HPDE6-E6E7 (cell line): ENCODE measurements around the gene MAST4.
"Not testable (repeated sequence)": the region's sequence is repeated elsewhere in the genome, so short reads cannot be mapped to it uniquely, and the experiment has no call there.

ENCODE experiments used
- DNase-seq: peaks from one replicate; pipeline ENCODE4 v3.0.0; 2011; ENCODE audit warnings: missing footprints; ENCODE audit errors: extremely low spot score

MAST4 gene

DNA sequence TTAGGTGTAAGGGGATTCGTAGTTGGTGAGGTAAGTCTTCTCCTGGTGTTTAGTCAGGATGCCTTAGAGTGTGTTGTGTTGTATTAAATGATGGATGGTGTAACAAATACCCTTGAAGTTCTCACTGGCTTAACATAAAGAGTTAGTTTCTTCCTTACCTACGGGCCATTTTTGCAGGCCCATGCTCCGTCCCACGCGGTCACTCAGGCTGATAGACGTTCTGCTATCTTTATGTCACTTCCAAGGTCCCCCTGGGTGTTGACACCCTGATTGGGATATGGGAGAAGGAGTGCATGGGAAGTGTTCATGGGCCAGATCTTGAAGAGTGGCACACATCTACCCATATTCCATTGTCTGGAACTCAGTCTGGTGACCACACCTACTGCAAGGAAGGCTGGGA is 214.0 kb downstream of the MAST4 start:
- DNase-seq = no peak

GRCh38 chr5:66810848-66811261 is 214.7 kb downstream of the MAST4 start:
- DNase-seq = no peak

DNA sequence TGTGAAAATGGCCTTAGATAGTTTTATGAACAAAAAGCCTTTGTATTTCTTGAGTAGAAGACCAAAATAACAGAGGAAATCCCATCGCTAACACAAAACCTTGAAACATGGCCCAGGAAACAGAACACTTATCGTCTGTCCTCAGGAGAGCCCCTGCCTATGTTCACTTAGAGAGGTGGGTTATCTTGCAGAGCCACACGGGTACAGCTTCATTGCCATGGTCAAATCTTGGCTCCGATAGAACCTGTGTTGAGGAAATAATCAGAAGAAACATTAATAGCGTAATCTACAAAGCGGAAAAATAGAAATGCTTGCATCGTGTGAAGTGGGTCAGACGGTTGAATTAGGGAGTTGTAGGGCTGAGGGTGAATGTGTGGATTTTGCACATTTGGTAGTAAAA is 216.1 kb downstream of the MAST4 start:
- no peak for DNase-seq

GRCh38 chr5:66813306-66813705 is 217.1 kb downstream of the MAST4 start:
- no peak for DNase-seq

DNA sequence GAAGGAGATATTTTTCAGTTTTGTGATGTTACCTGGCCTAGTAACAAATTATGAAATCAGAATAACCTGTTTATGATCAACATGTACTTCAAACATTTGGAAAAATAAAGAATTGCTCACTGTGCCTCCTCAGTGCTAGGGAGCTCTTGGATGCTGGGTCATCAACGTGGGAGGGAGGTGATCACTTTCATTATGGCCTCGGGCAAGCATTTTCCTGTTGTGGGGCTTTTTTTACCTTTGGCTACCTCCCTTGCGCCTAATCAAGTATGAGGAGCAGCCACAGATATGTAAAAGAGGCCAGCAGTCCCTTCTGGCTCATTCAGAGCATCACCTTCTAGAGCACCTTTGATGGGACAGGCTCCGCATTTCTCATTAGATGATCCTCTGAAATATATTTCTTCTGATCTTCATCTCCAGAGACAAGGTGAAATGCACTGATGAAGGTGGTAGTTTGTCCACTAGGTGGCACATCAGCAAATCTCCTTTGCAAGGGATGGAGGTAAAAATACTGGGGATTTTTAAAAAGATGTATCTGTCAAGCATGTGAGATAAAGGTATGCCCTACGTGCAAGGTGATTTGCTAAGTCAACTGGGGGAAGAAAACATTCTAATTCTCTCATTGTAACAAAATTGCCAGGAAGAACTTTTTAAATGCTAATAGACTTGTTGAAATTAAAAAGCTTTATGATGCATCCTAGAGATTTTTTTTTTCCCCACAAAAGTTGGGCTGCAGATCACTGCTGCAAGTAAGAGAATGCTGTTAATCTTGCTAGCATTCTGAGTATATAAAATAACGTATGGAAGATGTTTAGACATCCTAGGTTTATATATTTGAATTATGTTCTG is 218.2 kb downstream of the MAST4 start:
- peak; percentile 52 for DNase-seq

DNA sequence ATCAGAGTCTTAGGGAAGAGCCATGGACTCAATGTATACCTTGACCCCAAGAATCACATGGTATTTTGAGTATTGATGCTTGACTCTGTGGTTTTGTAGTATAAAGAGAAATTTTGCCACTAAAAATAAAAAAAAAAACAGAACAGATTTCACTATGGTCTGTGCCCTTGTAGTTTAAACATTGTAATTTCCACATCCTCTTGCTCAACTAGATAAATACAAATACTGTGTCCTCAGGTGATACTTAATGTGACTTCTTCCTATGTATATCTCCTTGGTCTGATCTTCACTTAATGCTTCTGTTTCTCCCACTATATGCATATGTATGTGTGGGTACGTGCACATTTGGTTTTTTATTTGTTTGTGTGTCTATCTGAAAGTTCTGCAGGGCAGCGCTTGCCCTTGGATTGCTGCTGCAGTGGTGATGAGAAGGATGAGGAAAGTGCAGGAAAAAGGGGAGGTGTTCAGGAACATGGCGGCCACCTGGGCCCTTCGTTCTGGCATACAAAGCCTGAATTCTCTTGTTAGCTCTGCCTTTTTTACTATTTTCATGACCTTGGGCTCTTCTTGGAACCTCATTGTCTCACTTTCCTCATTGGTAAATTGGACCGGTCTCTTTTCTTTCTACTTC is 222.2 kb downstream of the MAST4 start:
- no peak for DNase-seq

GRCh38 chr5:66818935-66819328 is 222.7 kb downstream of the MAST4 start:
- DNase-seq = no peak

DNA sequence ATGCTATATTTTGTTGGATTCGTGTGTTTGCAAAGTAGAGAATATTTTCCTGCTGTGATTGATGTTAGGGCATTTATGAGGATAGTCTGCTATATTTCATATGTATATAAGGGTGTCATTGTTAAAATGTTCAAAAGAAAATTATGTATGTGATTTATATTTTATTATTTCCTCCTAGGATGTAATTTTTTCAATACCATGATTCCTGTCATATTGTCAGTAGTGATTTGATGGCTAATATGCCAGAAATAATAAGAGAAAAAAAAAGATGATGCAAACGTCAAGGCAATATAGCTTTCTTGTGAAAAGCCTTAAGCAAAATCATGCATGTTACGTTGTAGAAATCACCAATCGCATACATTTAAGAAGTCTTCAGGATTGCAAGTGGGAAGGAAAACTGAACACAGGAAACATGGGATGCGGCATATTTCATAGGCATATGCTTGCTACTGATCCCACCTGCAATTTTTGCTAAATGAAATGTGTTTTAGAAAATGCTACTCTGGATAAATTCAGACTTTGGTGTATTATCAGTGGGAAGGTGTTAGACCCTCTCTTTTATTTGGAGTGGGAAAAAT is 224.5 kb downstream of the MAST4 start:
- no peak for DNase-seq

- DNase-seq = no peak
Observed at GRCh38 chr5:66821688-66822429, 225.7 kb downstream of the MAST4 start.

DNA sequence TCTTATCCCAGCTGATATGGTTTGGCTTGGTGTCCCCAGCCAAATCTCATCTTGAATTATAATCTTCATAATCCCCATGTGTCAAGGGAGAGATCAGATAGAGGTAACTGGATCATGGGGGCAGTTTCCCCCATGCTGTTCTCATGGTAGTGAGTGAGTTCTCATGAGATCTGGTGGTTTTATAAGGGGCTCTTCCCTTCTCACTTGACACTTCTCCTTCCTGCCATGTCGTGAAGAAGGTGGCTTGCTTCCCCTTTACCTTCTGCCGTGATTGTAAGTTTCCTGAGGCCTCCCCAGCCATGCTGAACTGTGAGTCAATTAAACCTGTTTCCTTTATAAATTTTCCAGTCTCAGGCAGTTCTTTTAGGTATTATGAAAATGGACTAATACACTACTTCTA is 226.7 kb downstream of the MAST4 start:
- DNase-seq = not testable (repeated sequence)

DNA sequence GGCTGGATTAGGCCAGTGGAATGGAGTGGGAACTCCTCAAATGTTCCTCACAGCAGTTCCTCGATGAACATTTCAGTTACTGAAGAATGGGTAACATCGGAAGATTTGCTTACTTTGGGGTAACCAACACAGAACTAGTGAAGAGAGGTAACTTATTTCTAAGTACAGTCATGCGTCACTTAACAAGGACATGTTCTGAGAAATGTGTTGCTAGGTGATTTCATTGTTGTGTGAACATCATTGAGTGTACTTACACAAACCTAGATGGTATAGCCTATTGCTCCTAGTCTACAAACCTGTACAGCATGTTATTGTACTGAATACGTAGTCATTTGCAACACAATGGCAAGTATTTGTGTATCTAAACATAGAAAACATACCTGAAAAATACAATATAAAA is 228.3 kb downstream of the MAST4 start:
- DNase-seq = no peak

GRCh38 chr5:66826263-66826662 is 230.1 kb downstream of the MAST4 start:
- DNase-seq = no peak

DNA sequence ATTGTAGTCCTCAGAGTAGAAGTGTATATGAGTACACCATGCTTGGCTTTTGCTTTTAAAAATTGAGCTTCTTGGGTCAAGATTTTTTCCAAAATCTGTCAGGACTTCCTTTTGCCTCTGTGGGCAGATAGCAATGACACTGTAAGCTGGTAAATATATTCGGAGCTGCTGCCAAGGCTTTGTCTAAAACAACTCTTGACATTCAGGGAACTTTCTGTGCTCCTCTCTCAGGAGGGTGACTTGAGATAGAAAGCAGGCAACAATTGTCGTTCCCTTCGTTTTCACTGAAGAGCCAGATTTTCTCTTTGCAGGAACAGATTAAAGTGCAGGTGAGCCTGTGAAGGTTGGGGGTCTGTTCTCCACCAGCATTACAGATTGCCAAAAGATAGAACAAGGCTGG is 230.5 kb downstream of the MAST4 start:
- DNase-seq = no peak

DNA sequence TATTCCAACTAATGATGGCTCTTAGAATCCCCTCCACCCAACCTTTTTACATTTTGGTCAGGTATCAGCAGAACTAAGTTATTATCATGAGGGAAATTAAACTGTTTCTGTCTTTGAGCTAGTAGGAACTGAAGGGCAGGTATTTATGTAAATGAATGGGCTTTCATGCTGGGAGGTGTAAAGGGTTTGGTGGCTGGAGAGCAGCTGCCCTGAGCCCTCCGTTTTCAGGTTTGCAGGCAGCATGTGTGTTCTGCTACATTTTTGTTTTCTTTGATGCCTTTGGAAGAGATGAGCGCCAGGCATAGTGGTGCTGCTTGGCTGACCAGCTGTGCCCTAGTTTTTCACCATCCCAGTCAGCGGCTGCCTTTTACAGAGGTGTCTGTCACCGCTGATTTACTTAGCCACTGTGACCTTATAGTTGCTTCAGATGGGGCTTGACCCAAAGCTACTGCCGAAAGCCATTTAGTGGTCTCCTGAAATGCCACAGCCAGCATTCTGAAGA is 231.9 kb downstream of the MAST4 start:
- DNase-seq = no peak

DNA sequence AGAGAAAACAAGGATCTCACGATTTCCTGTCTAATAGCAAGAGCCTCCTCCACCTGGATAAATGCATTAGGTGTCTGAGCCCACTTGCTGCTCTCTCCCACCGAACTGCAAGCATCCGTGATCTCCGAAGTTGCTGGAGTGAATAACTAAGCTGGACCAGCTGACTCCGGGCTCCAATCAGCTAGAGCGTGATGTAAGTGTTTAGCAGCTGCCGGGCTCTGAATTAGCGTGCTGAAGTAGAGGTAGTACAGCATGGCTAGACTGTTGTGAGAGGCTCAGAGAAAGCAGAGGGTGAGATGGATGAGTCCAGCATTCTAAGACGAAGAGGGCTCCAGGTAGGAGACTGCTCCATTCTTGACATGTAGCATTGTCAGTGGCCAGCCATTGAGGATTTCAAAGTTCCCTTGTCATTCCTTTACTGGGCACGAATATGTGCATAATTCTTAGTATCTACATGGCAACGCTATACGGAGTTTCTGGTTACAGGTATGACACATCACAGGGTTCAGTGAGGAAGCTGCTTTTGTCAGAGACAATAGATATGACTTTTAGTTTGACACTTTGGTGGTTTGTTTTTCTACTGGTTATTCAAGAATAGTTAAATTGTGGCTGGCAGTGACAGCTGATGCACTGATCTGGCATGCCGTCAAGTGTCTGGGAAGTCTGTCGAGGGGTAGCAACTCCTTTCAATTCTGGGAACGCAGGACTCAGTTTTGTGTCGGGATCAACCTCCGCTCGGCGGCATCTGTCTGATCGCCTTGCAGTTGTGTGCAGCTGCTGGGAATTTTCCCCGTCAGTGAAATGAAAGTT is 232.6 kb downstream of the MAST4 start:
- DNase-seq = peak; percentile 41

DNA sequence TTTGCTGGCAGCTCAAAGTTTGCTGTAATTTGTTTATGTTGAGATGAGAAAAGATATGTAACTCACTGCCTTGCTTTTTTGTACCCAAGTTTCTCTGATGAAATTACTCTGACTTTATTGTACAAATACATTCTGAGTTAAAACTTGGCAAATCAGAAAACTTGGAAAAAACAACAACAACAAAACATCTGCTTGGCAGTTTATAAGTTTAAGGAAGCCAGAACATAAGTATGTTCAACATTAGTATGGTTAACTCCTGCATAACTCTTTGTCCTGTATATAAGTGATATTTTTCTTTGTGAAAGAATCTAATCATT is 233.1 kb downstream of the MAST4 start:
- DNase-seq = no peak

- peak; percentile 46 for DNase-seq
Observed at GRCh38 chr5:66829826-66830225, 233.6 kb downstream of the MAST4 start.

GRCh38 chr5:66830636-66831035 is 234.4 kb downstream of the MAST4 start:
- DNase-seq = no peak

DNA sequence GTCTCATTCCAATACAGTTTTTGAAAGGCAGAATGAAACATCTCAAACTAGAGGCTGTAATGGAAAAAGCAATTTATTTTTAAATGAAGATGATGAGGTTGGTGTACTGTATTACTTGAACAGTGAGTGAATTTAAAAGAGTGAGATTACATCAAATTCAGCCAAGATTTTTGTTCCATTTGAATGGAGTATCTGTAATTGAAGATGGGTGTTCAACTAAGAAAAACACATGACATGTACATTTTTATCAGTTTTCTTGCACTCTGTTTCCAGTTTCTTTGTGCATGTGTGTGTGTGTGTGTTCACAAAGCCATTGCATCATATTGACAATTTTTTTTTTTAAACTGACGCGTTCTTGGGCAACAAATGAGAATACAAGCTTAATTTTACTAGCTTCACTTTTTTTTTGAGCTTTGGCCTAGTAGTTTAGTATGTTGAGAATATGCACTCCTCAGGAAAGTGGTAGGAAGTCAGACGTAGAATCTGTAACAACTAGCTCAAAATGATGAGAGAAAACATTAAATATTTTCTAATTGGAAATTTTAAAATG is 243.5 kb downstream of the MAST4 start:
- DNase-seq = no peak

DNA sequence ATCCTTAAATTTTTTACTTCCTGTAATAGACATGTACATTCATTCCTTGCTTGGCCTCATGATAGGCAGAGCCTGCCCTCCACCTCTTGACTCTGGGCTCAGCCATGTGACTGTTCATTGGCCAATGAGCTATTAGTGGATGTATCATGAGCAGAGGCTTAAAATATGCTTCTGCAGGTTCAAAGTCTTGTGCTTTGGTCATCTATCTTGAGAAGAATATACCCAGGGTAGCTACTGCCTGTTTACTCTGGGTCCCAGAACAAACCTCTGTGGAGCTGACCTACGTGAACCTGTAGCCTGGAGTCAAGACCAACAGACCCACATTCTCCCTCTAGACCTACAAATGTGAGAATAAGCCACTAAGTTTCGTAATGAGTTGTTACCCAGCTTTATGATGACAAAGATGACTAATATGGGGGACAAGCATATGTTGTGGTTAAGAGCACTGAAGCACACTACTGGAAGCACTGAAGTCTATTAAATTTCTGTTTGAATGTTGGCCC is 244.4 kb downstream of the MAST4 start:
- no peak for DNase-seq

DNA sequence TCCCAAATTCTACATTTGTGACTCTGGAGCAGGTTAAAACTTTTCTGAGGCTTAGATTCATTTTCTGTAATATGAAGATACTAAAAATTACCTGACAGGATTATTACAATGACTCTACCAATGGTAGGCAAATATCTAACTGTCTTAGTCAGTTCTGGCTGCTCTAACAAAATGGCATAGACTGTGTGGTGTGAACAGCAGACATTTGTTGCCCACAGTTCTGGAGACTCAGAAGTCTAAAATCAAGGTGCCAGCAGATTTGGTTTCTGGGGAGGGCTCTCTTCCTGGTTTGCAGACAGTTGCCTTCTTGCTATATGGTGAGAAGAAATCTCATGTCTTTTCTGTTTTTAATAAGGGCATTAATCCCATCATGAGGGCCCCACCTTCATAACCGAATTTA is 245.1 kb downstream of the MAST4 start:
- DNase-seq = no peak
